CD4-positive, alpha-beta T cell (primary cell): ENCODE data around the gene ANKS1B. TPM values are rescaled to one million over a fixed set of nuclear protein-coding genes. Genes with fewer than 3 reads are reported as not detected.

Experiments
- ATAC-seq: fragments of 200-7000 bp; cut with Tn5 transposase; one replicate; pipeline ENCODE4 v1.10.0; 2022; ENCODE audit warnings: mild to moderate bottlenecking; ENCODE audit not compliant: poor library complexity
- CTCF ChIA-PET: fragments of 350-600 bp; sonication (Branson Sonifier 250); formaldehyde crosslinking; loops from one replicate; lab custom pipeline; 2021; ENCODE audit warnings: antibody characterized with exemption, inconsistent platforms; lab: Charles Lee
- POLR2A ChIA-PET: fragments of 350-600 bp; sonication (Branson Sonifier 250); formaldehyde crosslinking; loops from one replicate; lab custom pipeline; 2021; ENCODE audit warnings: antibody characterized with exemption, inconsistent platforms; lab: Charles Lee
- DNase-seq, 14 experiments: peaks; one replicate each; pipeline ENCODE4 v3.0.0-alpha.2; 2013 to 2020; ENCODE audit warnings: mixed read lengths in 2 of 14
- H3K27ac ChIP-seq, 2 donors: one replicate each; pipeline versions ENCODE4 v1.5.1 to v1.7.0; 2013; ENCODE audit warnings: low read length in 2 of 2, low read depth in 1 of 2, mild to moderate bottlenecking in 1 of 2
- H3K27me3 ChIP-seq, 2 experiments: 1 replicate in 1 of 2; 2 replicates in 1 of 2; pipeline versions ENCODE4 v1.6.1 to v1.7.0; 2013; ENCODE audit warnings: low read length in 2 of 2, control low read depth in 1 of 2, mild to moderate bottlenecking in 1 of 2, moderate library complexity in 1 of 2; ENCODE audit not compliant: insufficient read depth in 2 of 2, control insufficient read depth in 1 of 2
- H3K36me3 ChIP-seq: one replicate; pipeline ENCODE4 v1.6.1; 2013; ENCODE audit warnings: low read length, control low read depth; ENCODE audit not compliant: insufficient read depth
- H3K4me1 ChIP-seq: one replicate; pipeline ENCODE4 v1.6.1; 2013; ENCODE audit warnings: low read length, control low read depth; ENCODE audit not compliant: insufficient read depth
- H3K4me3 ChIP-seq: one replicate; pipeline ENCODE4 v1.5.1; 2013; ENCODE audit warnings: mild to moderate bottlenecking, low read length, moderate library complexity
- H3K9me3 ChIP-seq, 2 experiments: 1 replicate in 1 of 2; 2 replicates in 1 of 2; pipeline versions ENCODE4 v1.6.1 to v1.7.0; 2013; ENCODE audit warnings: low read length in 2 of 2, mild to moderate bottlenecking in 2 of 2, control low read depth in 1 of 2, moderate library complexity in 1 of 2; ENCODE audit not compliant: control insufficient read depth in 1 of 2, insufficient read depth in 1 of 2
- H3K27ac Mint-ChIP-seq: one replicate; pipeline ENCODE4 v1.8.0; 2020; ENCODE audit warnings: mixed read lengths
- H3K27me3 Mint-ChIP-seq: one replicate; pipeline ENCODE4 v1.8.0; 2021; ENCODE audit warnings: mixed read lengths
- H3K36me3 Mint-ChIP-seq: one replicate; pipeline ENCODE4 v1.8.0; 2021; ENCODE audit warnings: low read depth, mixed read lengths
- H3K4me1 Mint-ChIP-seq: one replicate; pipeline ENCODE4 v1.8.0; 2021; ENCODE audit warnings: low read depth, mixed read lengths
- H3K4me3 Mint-ChIP-seq: one replicate; pipeline ENCODE4 v1.8.0; 2020; ENCODE audit warnings: mild to moderate bottlenecking, mixed read lengths
- H3K9me3 Mint-ChIP-seq: one replicate; pipeline ENCODE4 v1.8.0; 2020; ENCODE audit warnings: mixed read lengths
- intact Hi-C, 2 experiments: fragments of 100-400 bp; cut with DNase I in 1 of 2; cut with micrococcal nuclease in 1 of 2; formaldehyde crosslinking; loops; one replicate each; pipeline versions ENCODE4 v1.15.1 to v1.9.0; 2023 to 2025; cut with DNase I, micrococcal nuclease
- total RNA-seq, 174 experiments: library from RNA in 2 of 174; stranded (reverse) in 2 of 174; gene quantifications; one replicate each; pipeline ENCODE4 v1.2.3 and lab custom pipeline; 2021 to 2026
- TF ChIP-seq, protein P1 (sequence below): fragments of 200-600 bp; IDR thresholded peaks from one replicate; pipeline ENCODE4 v1.8.0; 2022; ENCODE audit warnings: antibody characterized with exemption, mild to moderate bottlenecking

Gene ANKS1B
- total RNA-seq, 2 experiments from 2014 or later: 0.16 to 1.1 TPM

DNA sequence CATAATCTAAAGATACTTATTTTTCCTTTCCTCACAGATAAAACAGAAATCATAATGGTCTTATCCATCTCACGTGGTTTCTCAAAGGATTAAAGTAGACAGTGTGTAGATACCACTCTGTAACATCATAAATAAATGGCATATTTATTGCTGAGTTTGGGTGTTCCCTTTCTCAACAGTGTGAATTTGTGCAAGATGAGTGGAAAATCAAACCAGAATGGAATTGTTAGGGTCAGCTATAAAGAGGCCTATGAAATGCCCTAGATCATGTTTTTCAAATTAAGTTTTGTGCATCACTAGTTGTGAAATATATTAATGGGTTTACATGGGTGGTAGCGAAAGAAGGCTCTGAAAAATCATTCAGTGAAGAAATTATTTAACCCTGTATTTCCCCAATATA, 553.5 kb downstream of the ANKS1B start:
- intact Hi-C loops: no loop called here
- Histone ChIP-seq H3K4me1 (no peaks in the 10 kb centered on the region), H3K4me3 (no peak overlapping the region), H3K27me3 (no peaks in the 10 kb centered on the region), H3K36me3 (no peaks in the 10 kb centered on the region), H3K27ac (no peak overlapping the region), H3K9me3 (no peaks in the 10 kb centered on the region)
- Mint-ChIP-seq H3K36me3 (no peaks in the 10 kb centered on the region), H3K9me3 (no peaks in the 10 kb centered on the region), H3K4me3 (no peak overlapping the region), H3K4me1 (no peaks in the 10 kb centered on the region), H3K27me3 (no peaks in the 10 kb centered on the region), H3K27ac (no peak overlapping the region)
- POLR2A ChIA-PET: no interaction called here
- no peak for DNase-seq
- CTCF ChIA-PET: no interaction called here
- TF ChIP-seq, protein P1, sequence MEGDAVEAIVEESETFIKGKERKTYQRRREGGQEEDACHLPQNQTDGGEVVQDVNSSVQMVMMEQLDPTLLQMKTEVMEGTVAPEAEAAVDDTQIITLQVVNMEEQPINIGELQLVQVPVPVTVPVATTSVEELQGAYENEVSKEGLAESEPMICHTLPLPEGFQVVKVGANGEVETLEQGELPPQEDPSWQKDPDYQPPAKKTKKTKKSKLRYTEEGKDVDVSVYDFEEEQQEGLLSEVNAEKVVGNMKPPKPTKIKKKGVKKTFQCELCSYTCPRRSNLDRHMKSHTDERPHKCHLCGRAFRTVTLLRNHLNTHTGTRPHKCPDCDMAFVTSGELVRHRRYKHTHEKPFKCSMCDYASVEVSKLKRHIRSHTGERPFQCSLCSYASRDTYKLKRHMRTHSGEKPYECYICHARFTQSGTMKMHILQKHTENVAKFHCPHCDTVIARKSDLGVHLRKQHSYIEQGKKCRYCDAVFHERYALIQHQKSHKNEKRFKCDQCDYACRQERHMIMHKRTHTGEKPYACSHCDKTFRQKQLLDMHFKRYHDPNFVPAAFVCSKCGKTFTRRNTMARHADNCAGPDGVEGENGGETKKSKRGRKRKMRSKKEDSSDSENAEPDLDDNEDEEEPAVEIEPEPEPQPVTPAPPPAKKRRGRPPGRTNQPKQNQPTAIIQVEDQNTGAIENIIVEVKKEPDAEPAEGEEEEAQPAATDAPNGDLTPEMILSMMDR: no peak
- no peak for ATAC-seq

DNA sequence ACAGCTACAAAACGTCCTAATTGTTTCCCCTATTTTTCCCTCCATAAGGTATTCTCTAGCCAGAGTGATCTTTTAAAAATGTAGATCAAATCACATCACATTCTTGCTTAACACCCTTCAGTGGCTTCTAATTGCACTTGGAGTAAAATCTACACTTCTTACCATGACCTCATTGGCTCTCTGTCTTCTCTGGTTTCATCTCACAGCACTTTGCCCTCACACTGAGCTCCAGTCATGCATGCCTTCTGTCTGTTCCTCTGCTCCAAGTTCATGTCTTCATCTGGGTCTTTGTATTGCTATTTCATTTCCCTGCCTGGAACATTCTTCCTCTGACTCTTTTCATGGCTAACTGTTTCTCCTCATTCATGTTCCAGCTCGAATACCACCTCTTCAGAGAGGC, 557.6 kb downstream of the ANKS1B start:
- Mint-ChIP-seq H3K27me3 (no peaks in the 10 kb centered on the region), H3K4me3 (no peak overlapping the region), H3K36me3 (no peaks in the 10 kb centered on the region), H3K27ac (no peak overlapping the region), H3K9me3 (peaks cover 4% of the 10 kb centered on the region), H3K4me1 (no peaks in the 10 kb centered on the region)
- ChIA-PET CTCF (no interaction called here), POLR2A (no interaction called here)
- Histone ChIP-seq H3K9me3 (no peaks in the 10 kb centered on the region), H3K36me3 (no peaks in the 10 kb centered on the region), H3K4me1 (no peaks in the 10 kb centered on the region), H3K27ac (no peak overlapping the region), H3K27me3 (no peaks in the 10 kb centered on the region), H3K4me3 (no peak overlapping the region)
- DNase-seq: no peak
- TF ChIP-seq, protein P1: no peak
- intact Hi-C loops: no loop called here
- no peak for ATAC-seq

DNA sequence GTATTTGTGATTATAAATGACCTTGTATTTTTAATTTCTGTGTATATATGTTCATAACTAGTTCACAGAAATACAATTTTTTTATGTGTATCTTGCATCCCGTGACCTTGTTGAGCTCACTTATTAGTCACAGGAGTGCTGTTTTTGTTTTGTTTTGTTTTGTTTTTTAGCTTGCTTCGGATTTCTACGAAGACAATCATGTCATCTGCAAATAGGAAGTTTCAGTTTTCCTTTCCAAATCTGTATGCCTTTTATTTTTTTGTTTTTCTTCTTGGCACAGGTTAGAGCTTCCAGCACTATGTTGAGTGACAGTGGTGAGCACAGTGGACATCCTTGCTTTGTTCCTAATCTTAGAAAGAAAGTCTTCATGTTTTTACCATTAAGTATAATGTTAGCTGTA, 566.4 kb downstream of the ANKS1B start:
- DNase-seq (no peak), ATAC-seq (no peak)
- intact Hi-C loops: no loop called here
- no peaks in the 10 kb centered on the region for H3K36me3 Mint-ChIP-seq
- no peak overlapping the region for H3K4me3 Mint-ChIP-seq
- CTCF ChIA-PET: no interaction called here
- H3K27ac Mint-ChIP-seq: no peak overlapping the region
- H3K27me3 ChIP-seq: no peaks in the 10 kb centered on the region
- H3K4me1 ChIP-seq: no peaks in the 10 kb centered on the region
- TF ChIP-seq, protein P1: no peak
- POLR2A ChIA-PET: no interaction called here
- H3K9me3 ChIP-seq: peaks cover 4 to 9% of the 10 kb centered on the region in 2 experiments
- H3K27ac ChIP-seq: no peak overlapping the region
- no peak overlapping the region for H3K4me3 ChIP-seq
- no peaks in the 10 kb centered on the region for H3K27me3 Mint-ChIP-seq
- no peaks in the 10 kb centered on the region for H3K36me3 ChIP-seq
- H3K4me1 Mint-ChIP-seq: no peaks in the 10 kb centered on the region
- peaks cover 7% of the 10 kb centered on the region for H3K9me3 Mint-ChIP-seq
